Mammary epithelial cell (primary cell): ENCODE measurements around the gene POC1A.

Experiments used
- CTCF ChIP-seq, 2 donors: IDR thresholded peaks in 1 of 2; conservative IDR thresholded peaks in 1 of 2; 2 replicates each; pipeline ENCODE4 v1.5.1; 2011 to 2012; ENCODE audit warnings: inconsistent platforms in 2 of 2, low read length in 2 of 2, mild to moderate bottlenecking in 2 of 2, control low read depth in 1 of 2, low read depth in 1 of 2; ENCODE audit not compliant: insufficient read depth in 1 of 2; ENCODE audit errors: extremely low read depth in 1 of 2
- EZH2 ChIP-seq: IDR thresholded peaks from 2 replicates; pipeline ENCODE4 v1.6.1; 2012; ENCODE audit warnings: low read length, inconsistent platforms, borderline replicate concordance

DNA sequence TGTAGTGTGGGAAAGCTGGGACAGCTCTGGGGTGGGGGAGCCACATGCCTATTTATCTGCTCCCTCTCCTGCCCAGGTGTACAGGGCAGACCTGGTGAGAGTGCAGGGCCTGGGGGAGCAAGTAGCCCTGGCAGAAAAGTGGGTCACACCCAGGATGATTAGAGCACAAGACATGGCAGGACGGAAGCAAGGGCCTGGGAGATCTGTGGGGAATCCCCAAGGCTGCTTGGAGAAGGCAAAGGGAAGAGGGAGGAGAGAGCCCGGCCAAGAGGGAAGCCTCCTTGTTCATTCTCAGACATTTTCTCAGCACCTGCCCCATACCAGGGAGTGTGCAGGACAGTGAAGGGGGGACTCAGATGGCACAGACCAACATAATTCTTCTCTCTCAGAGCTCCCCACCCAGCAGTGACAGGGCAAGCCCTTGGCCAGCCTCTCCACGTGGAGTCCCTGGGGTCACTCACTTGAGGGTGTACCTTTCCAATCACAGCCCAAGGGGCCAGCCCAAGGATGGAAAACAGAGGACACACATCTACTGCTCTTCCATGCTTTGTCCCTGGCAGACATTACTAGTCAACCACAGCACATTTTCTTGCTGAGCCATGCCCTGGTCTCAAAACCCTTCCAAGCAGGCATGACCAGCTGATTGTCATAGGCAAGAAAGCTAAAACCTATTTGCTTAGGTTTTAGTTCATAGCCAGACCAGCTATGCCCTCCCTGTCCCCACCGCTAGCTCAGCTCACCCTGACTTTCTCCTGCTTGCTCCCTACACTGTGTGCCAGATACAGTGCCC, 92.9 kb downstream of the POC1A start:
- TF ChIP-seq CTCF (conservative IDR thresholded peaks at IDR 0.05 in 1 of 2, IDR thresholded peaks at IDR 0.05 in 1 of 2; ENCODE audit: extremely low read depth in 1 of 2, insufficient read depth in 1 of 2, low read depth in 1 of 2, low read length in 2 of 2) (no peak), EZH2 (no peak)
